Ovary (tissue), 9 donors: ENCODE results near the gene HCFC1R1. TPM values are rescaled to one million over a fixed set of nuclear protein-coding genes. Genes with fewer than 3 reads are reported as not detected.

Experiments
- DNase-seq, 5 donors: peaks; one replicate each; pipeline ENCODE4 v3.0.0-alpha.2; 2019 to 2020
- H3K27ac ChIP-seq, 2 donors: fragments of 200-600 bp; one replicate each; pipeline versions ENCODE4 v1.5.1 to v1.8.0; 2019 to 2022
- H3K27me3 ChIP-seq: fragments of 200-600 bp; one replicate; pipeline ENCODE4 v1.8.0; 2022
- H3K36me3 ChIP-seq: fragments of 200-600 bp; sonication (generic); one replicate; pipeline ENCODE4 v1.5.1; 2019
- H3K4me1 ChIP-seq: one replicate; pipeline ENCODE4 v1.8.1; 2013; ENCODE audit warnings: mild to moderate bottlenecking, moderate library complexity; ENCODE audit not compliant: insufficient read depth
- H3K4me3 ChIP-seq: fragments of 200-600 bp; sonication (generic); one replicate; pipeline ENCODE4 v1.5.1; 2017
- H3K9me3 ChIP-seq, 2 donors: fragments of 200-600 bp in 1 of 2; sonication (generic) in 1 of 2; one replicate each; pipeline versions ENCODE4 v1.5.1 to v1.8.1; 2013 to 2019; ENCODE audit warnings: mild to moderate bottlenecking in 1 of 2, moderate library complexity in 1 of 2
- EP300 ChIP-seq: sonication (generic); formaldehyde crosslinking; IDR thresholded peaks from one replicate; pipeline ENCODE4 v1.6.1; 2017; ENCODE audit warnings: antibody characterized with exemption
- POLR2A ChIP-seq: fragments of 450-650 bp; IDR thresholded peaks from one replicate; pipeline ENCODE4 v1.6.1; 2017; ENCODE audit warnings: antibody characterized with exemption, mild to moderate bottlenecking, moderate library complexity
- WGBS, 3 donors: extraction: QIAGEN DNeasy Blood & Tissue Kit in 1 of 3; methylation state at CpG; one replicate each; pipeline versions ENCODE4 v1.1.5 to v1.1.7; 2013 to 2017; 5-methylcytosine and 5-hydroxymethylcytosine counted together
- intact Hi-C, 4 donors: fragments of 100-400 bp; cut with DNase I; formaldehyde crosslinking; loops; one replicate each; pipeline versions ENCODE4 v1.11.0 to v1.15.1; 2022 to 2023
- polyA plus RNA-seq, 2 donors: library from polyadenylated mRNA; stranded (reverse); fragments of 200-250 nt in 1 of 2; fragments of 350-450 nt in 1 of 2; fragmentation: Illumina TruSeq in 1 of 2; extraction: RNeasy Lipid Tissue Mini Kit (QIAGEN cat#74804) in 1 of 2; gene quantifications; one replicate each; pipeline ENCODE4 v1.2.3, GENCODE V29; 2013 to 2014
- total RNA-seq, 7 donors: library from RNA; depleted of rRNA in 2 of 7; stranded (reverse); fragments of >200 nt in 2 of 7; fragmentation: NEBNext Ultra II Directional in 3 of 7; extraction: Animal tissue kit (Norgen Biotek cat#: 25700) in 3 of 7; gene quantifications; one replicate each; pipeline versions ENCODE4 v1.1.0 to v1.2.4, GENCODE V29; 2016 to 2023
- TF ChIP-seq, protein P1 (sequence below), 3 donors: fragments of 450-650 bp in 2 of 3; fragments of 200-600 bp in 1 of 3; IDR thresholded peaks; one replicate each; pipeline versions ENCODE4 v1.5.1 to v1.8.0; 2016 to 2022; ENCODE audit warnings: antibody characterized with exemption in 3 of 3, mild to moderate bottlenecking in 1 of 3
- donor health status: DM: no; HTN: no; CAD: no; lungs with moderate emphysema.
- donor health status: DM: no; HTN: no; CAD: no.
- donor health status: Bipolar disorder and iron deficiency.
- donor health status: DM: yes; HTN: yes; CAD: no.
- donor health status: DM: no; HTN: no; CAD: no.
- donor health status: DM: yes; HTN: yes; CAD: no.

HCFC1R1 gene
- total and polyA plus RNA-seq, 9 donors = 15.9 to 82.0 (median 55.1) TPM

DNA sequence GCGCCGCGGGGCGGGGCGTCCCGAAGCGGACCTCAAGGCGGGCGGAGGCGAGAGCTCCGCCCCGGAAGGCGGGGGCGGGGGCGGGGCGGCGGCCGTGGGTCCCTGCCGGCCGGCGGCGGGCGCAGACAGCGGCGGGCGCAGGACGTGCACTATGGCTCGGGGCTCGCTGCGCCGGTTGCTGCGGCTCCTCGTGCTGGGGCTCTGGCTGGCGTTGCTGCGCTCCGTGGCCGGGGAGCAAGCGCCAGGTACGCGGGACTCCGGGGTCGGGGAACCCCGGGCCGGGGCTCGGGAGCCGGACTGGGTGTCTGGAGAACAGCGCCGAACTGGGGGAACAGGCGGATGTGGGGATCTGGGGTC, 3.5 kb downstream of the HCFC1R1 start, which contains the start of gene TNFRSF12A:
TNFRSF12A (plus strand) TSS at position 122 of the 357 bp plus-strand sequence; CDS start at position 152, 30 bp downstream.
- Histone ChIP-seq H3K4me3 (peak within 1 kb of the TSS; percentile 60), H3K36me3 (no peaks in the 10 kb centered on the region), H3K9me3 (no peaks in the 10 kb centered on the region), H3K27me3 (no peaks in the 10 kb centered on the region), H3K4me1 (peaks cover 21% of the 10 kb centered on the region), H3K27ac (peak within 1 kb of the TSS; percentile 91 to 92)
- DNase-seq = peak; percentile 64 to 83 (median 76)
- 0 to 1% (median 0%) methylated on average over 11 to 49 of the region's 49 CpGs for WGBS, 3 donors
- intact Hi-C loops = loop anchor here in 1 of 4 donors (10.0 kb wide), 1 partner anchor 265 kb away; the partner anchor contains the start of gene ZNF263
- TF ChIP-seq POLR2A (peak; percentile 81), EP300 (no peak)
- TF ChIP-seq, protein P1, sequence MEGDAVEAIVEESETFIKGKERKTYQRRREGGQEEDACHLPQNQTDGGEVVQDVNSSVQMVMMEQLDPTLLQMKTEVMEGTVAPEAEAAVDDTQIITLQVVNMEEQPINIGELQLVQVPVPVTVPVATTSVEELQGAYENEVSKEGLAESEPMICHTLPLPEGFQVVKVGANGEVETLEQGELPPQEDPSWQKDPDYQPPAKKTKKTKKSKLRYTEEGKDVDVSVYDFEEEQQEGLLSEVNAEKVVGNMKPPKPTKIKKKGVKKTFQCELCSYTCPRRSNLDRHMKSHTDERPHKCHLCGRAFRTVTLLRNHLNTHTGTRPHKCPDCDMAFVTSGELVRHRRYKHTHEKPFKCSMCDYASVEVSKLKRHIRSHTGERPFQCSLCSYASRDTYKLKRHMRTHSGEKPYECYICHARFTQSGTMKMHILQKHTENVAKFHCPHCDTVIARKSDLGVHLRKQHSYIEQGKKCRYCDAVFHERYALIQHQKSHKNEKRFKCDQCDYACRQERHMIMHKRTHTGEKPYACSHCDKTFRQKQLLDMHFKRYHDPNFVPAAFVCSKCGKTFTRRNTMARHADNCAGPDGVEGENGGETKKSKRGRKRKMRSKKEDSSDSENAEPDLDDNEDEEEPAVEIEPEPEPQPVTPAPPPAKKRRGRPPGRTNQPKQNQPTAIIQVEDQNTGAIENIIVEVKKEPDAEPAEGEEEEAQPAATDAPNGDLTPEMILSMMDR (IDR thresholded peaks at IDR 0.05) = peak in 2 of 3 donors; percentile 14 to 31

DNA sequence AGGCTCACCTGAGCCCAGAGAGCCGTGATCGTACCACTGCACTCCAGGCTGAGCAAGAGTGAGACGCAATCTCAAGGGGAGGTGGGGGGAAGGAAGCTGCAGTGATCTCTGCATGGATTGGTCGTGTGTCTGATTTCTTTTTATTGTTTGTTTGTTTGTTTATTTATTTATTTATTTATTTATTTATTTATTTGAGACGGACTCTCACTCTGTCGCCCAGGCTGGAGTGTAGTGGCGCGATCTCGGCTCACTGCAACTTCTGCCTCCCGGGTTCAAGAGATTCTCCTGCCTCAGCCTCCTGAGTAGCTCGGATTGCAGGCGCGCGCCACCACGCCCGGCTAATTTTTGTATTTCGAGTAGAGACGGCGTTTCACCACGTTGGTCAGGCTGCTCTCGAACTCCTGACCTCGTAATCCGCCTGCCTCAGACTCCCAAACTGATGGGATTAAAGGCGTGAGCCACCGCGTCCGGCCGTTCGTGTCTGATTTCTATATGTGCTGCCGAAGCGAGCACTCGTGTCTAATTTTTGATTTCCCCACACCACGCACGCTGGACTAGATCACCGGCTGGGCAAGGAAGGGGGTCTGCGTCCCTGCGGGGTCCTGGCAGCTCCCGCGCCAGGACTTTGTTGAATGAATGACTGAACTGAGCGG, 4.0 kb downstream of the HCFC1R1 start:
- intact Hi-C loops = loop anchor here in 1 of 4 donors (10.0 kb wide), 1 partner anchor 265 kb away; the partner anchor contains the start of gene ZNF263
- H3K4me1 ChIP-seq = peaks cover 21% of the 10 kb centered on the region

DNA sequence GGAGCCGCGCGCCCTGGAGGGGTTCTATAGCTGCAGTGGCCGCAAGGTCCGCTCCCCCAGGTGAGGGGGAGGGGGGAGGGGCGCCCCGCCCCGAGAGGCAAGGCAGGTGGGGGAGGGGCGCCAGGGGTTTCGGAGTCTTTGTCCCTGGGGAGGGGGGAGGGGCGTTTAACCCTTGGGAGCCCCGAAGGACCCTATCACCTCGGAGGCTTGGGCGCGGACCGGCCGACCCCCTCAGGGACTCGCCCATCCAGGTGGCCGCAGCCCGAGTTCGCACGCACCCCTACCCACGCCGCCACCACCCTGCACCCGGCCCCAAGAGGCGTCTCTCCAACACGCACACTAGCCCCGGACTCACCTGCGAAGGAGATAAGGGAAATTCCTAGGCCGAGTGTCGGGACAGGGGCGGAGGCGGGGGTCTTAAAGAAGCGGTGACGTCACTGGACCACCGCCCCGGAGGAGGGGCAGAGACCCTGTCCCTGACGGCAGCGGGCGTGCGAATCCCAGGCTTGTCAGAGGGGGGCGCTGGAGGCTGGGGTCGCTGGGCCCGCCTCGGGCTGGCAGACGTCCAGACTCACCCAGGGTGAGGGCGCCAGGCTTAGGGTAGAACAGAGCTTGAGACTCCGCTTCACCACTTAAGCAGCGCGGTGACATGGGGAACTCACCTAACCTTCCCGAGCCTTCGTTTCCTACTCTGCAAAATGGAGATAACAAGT, 5.8 kb downstream of the HCFC1R1 start, which contains the start of gene CLDN6:
CLDN6 (minus strand) TSS at position 390 of the 713 bp plus-strand sequence. CDS start 2,162 bp downstream, outside the sequence.
- H3K9me3 ChIP-seq = no peaks in the 10 kb centered on the region
- no peak within 1 kb of the TSS for H3K4me3 ChIP-seq
- intact Hi-C loops = no loop called here
- 3 to 4% (median 4%) methylated on average over 34 to 52 of the region's 52 CpGs for WGBS, 3 donors
- TF ChIP-seq, protein P1 (IDR thresholded peaks at IDR 0.05) = no peak
- TF ChIP-seq EP300 = no peak
- TF ChIP-seq POLR2A = no peak
- H3K4me1 ChIP-seq = peaks cover 15% of the 10 kb centered on the region
- no peak within 1 kb of the TSS for H3K27ac ChIP-seq
- DNase-seq = peak in 2 of 5 donors; percentile 41 to 52
- H3K27me3 ChIP-seq = no peaks in the 10 kb centered on the region
- no peaks in the 10 kb centered on the region for H3K36me3 ChIP-seq

More for the DNA sequence above, 4.0 kb downstream of the HCFC1R1 start:
- no peak for DNase-seq
- H3K4me3 ChIP-seq = peak overlapping the region; percentile 60
- H3K27ac ChIP-seq = no peak overlapping the region
- no peaks in the 10 kb centered on the region for H3K9me3 ChIP-seq
- TF ChIP-seq, protein P1 (IDR thresholded peaks at IDR 0.05) = no peak
- TF ChIP-seq POLR2A (no peak), EP300 (no peak)
- WGBS, 3 donors = 25 to 38% (median 32%) methylated on average over 36 to 40 of the region's 40 CpGs
- H3K36me3 ChIP-seq = no peaks in the 10 kb centered on the region
- H3K27me3 ChIP-seq = no peaks in the 10 kb centered on the region

DNA sequence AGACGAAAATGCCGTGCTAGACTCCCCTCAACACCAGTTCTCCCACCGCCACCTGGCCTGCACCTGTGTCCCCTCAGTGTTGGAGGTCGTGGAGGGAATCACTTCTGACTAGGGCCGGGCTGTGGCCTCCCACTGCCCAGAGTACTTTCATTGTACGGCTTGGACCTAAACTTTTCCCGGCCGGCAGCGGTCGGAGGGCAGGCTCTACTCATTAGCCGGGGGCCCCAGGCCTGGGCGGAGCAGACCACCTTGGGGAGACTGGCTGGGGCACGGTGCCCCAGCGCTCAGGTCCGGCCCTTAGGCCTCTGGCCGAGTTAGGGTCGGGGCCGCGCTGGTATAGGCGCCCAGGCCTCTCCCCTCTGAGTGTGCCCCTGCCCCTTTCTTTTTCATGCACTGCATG, 6.4 kb downstream of the HCFC1R1 start:
- Histone ChIP-seq H3K4me1 (peaks cover 13% of the 10 kb centered on the region), H3K36me3 (no peaks in the 10 kb centered on the region), H3K4me3 (no peak overlapping the region), H3K27me3 (no peaks in the 10 kb centered on the region), H3K27ac (no peak overlapping the region), H3K9me3 (no peaks in the 10 kb centered on the region)
- no peak for DNase-seq
- TF ChIP-seq EP300 = no peak
- no peak for TF ChIP-seq POLR2A
- TF ChIP-seq, protein P1 (IDR thresholded peaks at IDR 0.05) = no peak
- WGBS, 3 donors = 40 to 49% (median 41%) methylated on average over 17 to 20 of the region's 20 CpGs
- intact Hi-C loops = no loop called here
